Measurements from ENCODE around the gene CORO2B.

- TF ChIP-seq MAX (IDR thresholded peaks at IDR 0.05; ENCODE audit: low read depth, low read length) (peak; percentile 46; the same call in 1 of the 2 replicates), CTCF (IDR thresholded peaks at IDR 0.05; ENCODE audit: low read depth, low read length) (no peak), POLR2A (IDR thresholded peaks at IDR 0.05; ENCODE audit: extremely low read depth, insufficient read length) (no peak)
Observed at GRCh38 chr15:68725736-68726135, 146.9 kb downstream of the CORO2B start.
